Thyroid gland (tissue), 4 donors: ENCODE results near the gene PRKCA. TPM values are rescaled to one million over a fixed set of nuclear protein-coding genes. Genes with fewer than 3 reads are reported as not detected.

Source experiments
- DNase-seq, 2 donors: peaks; one replicate each; pipeline ENCODE4 v3.0.0-alpha.2; 2019
- H3K27ac ChIP-seq, 3 donors: fragments of 200-600 bp; sonication (generic); 1 replicate in 2 of 3; 2 replicates in 1 of 3; pipeline ENCODE4 v1.5.1; 2016 to 2019; ENCODE audit warnings: mild to moderate bottlenecking in 1 of 3, moderate library complexity in 1 of 3
- H3K27me3 ChIP-seq: fragments of 200-600 bp; sonication (generic); one replicate; pipeline ENCODE4 v1.5.1; 2019
- H3K36me3 ChIP-seq, 2 donors: fragments of 200-600 bp; sonication (generic); one replicate each; pipeline ENCODE4 v1.5.1; 2016 to 2019
- H3K4me1 ChIP-seq, 2 donors: fragments of 200-600 bp; sonication (generic); one replicate each; pipeline ENCODE4 v1.5.1; 2017 to 2019
- H3K4me3 ChIP-seq, 3 donors: fragments of 200-600 bp; sonication (generic); replicated peaks in 1 of 3; 1 replicate in 2 of 3; 2 replicates in 1 of 3; pipeline ENCODE4 v1.5.1; 2016; ENCODE audit warnings: mild to moderate bottlenecking in 1 of 3
- H3K9me3 ChIP-seq: fragments of 200-600 bp; sonication (generic); one replicate; pipeline ENCODE4 v1.5.1; 2017
- CTCF ChIP-seq, 6 experiments: fragments of 200-600 bp in 3 of 6; fragments of 450-650 bp in 3 of 6; sonication (generic) in 3 of 6; IDR thresholded peaks; one replicate each; pipeline ENCODE4 v1.5.1; 2016 to 2019; ENCODE audit warnings: antibody characterized with exemption in 6 of 6, mild to moderate bottlenecking in 2 of 6, inconsistent platforms in 1 of 6, moderate library complexity in 1 of 6
- POLR2A ChIP-seq, 2 donors: fragments of 450-650 bp; IDR thresholded peaks; one replicate each; pipeline ENCODE4 v1.6.1; 2017; ENCODE audit warnings: antibody characterized with exemption in 2 of 2, mild to moderate bottlenecking in 2 of 2, moderate library complexity in 1 of 2
- WGBS, 2 donors: methylation state at CpG; one replicate each; pipeline ENCODE4 v1.1.5; 2017; 5-methylcytosine and 5-hydroxymethylcytosine counted together
- intact Hi-C: fragments of 100-400 bp; cut with DNase I; formaldehyde crosslinking; loops from one replicate; pipeline ENCODE4 v1.15.1; 2023
- total RNA-seq, 4 donors: library from RNA; depleted of rRNA; stranded (reverse); fragments of >200 nt; gene quantifications; one replicate each; pipeline ENCODE4 v1.2.3, GENCODE V29; 2016

The PRKCA gene
- total RNA-seq, 4 donors from 2014 or later, result 6.7 to 24.2 (median 15.3) TPM

- no peak for DNase-seq
- 96% methylated on average over 4 of the region's 4 CpGs for WGBS, 2 donors
- TF ChIP-seq POLR2A (IDR thresholded peaks at IDR 0.05) (no peak), CTCF (IDR thresholded peaks at IDR 0.05) (no peak)
- Histone ChIP-seq H3K27me3 (no peaks in the 10 kb centered on the region), H3K9me3 (no peaks in the 10 kb centered on the region), H3K36me3 (no peaks in the 10 kb centered on the region), H3K4me1 (no peaks in the 10 kb centered on the region), H3K4me3 (no peak overlapping the region), H3K27ac (no peak overlapping the region)
- intact Hi-C loops, result no loop called here
Observed at GRCh38 chr17:66407864-66408263, 105.5 kb downstream of the PRKCA start.

- H3K4me3 ChIP-seq, result no peak overlapping the region
- no peaks in the 10 kb centered on the region for H3K27me3 ChIP-seq
- no peaks in the 10 kb centered on the region for H3K9me3 ChIP-seq
- 84 to 86% methylated on average over 6 of the region's 6 CpGs for WGBS, 2 donors
- intact Hi-C loops, result no loop called here
- H3K4me1 ChIP-seq, result no peaks in the 10 kb centered on the region
- H3K36me3 ChIP-seq, result no peaks in the 10 kb centered on the region
- no peak overlapping the region for H3K27ac ChIP-seq
- TF ChIP-seq CTCF (IDR thresholded peaks at IDR 0.05), result no peak
- no peak for TF ChIP-seq POLR2A (IDR thresholded peaks at IDR 0.05)
- DNase-seq, result no peak
Observed at GRCh38 chr17:66411520-66411919, 109.1 kb downstream of the PRKCA start.

- Histone ChIP-seq H3K4me1 (no peaks in the 10 kb centered on the region), H3K9me3 (no peaks in the 10 kb centered on the region), H3K36me3 (no peaks in the 10 kb centered on the region), H3K27ac (no peak overlapping the region), H3K4me3 (no peak overlapping the region), H3K27me3 (no peaks in the 10 kb centered on the region)
- intact Hi-C loops, result no loop called here
- no peak for DNase-seq
- TF ChIP-seq CTCF (IDR thresholded peaks at IDR 0.05), result no peak
- no peak for TF ChIP-seq POLR2A (IDR thresholded peaks at IDR 0.05)
- 91 to 95% methylated on average over 8 of the region's 8 CpGs for WGBS, 2 donors
Observed at GRCh38 chr17:66412857-66413558, 110.6 kb downstream of the PRKCA start.

GRCh38 chr17:66413559-66414520 lies 111.4 kb downstream of the PRKCA start:
- intact Hi-C loops, result no loop called here
- no peak for DNase-seq
- H3K4me1 ChIP-seq, result no peaks in the 10 kb centered on the region
- H3K9me3 ChIP-seq, result no peaks in the 10 kb centered on the region
- no peaks in the 10 kb centered on the region for H3K36me3 ChIP-seq
- H3K4me3 ChIP-seq, result no peak overlapping the region
- no peak overlapping the region for H3K27ac ChIP-seq
- TF ChIP-seq CTCF (IDR thresholded peaks at IDR 0.05) (no peak), POLR2A (IDR thresholded peaks at IDR 0.05) (no peak)
- WGBS, 2 donors, result 80 to 90% methylated on average over 13 of the region's 13 CpGs
- no peaks in the 10 kb centered on the region for H3K27me3 ChIP-seq
